Trophoblast cell (in vitro differentiated cells and primary cell): ENCODE data around the gene FGD3.

Experiments used
- DNase-seq, 2 donors: peaks; one replicate each; pipeline ENCODE4 v3.0.0-alpha.2; 2016
- H2AFZ ChIP-seq: 2 replicates; pipeline ENCODE4 v1.6.1; 2013; ENCODE audit warnings: low read length, moderate library complexity, mild to moderate bottlenecking; ENCODE audit not compliant: insufficient read depth, poor library complexity
- H2AK5ac ChIP-seq: 2 replicates; pipeline ENCODE4 v1.6.1; 2013; ENCODE audit warnings: mild to moderate bottlenecking, low read length
- H2BK120ac ChIP-seq: 2 replicates; pipeline ENCODE4 v1.6.1; 2013; ENCODE audit warnings: low read length, mild to moderate bottlenecking, moderate library complexity; ENCODE audit not compliant: insufficient read depth, poor library complexity
- H2BK12ac ChIP-seq: 2 replicates; pipeline ENCODE4 v1.6.1; 2013; ENCODE audit warnings: mild to moderate bottlenecking, low read length, moderate library complexity
- H2BK5ac ChIP-seq: 2 replicates; pipeline ENCODE4 v1.6.1; 2013; ENCODE audit warnings: low read length, low read depth, moderate library complexity, mild to moderate bottlenecking; ENCODE audit not compliant: poor library complexity
- H3K14ac ChIP-seq: 2 replicates; pipeline ENCODE4 v1.6.1; 2013; ENCODE audit warnings: mild to moderate bottlenecking, low read length
- H3K18ac ChIP-seq: 2 replicates; pipeline ENCODE4 v1.6.1; 2013; ENCODE audit warnings: mild to moderate bottlenecking, low read length
- H3K23ac ChIP-seq: 2 replicates; pipeline ENCODE4 v1.6.1; 2013; ENCODE audit warnings: low read length
- H3K27ac ChIP-seq: 2 replicates; pipeline ENCODE4 v1.5.1; 2013; ENCODE audit warnings: low read depth, mild to moderate bottlenecking, inconsistent platforms, low read length, moderate library complexity
- H3K27me3 ChIP-seq: 2 replicates; pipeline ENCODE4 v1.6.1; 2013; ENCODE audit warnings: inconsistent platforms, mild to moderate bottlenecking, low read length, moderate library complexity; ENCODE audit not compliant: insufficient read depth
- H3K36me3 ChIP-seq, 2 experiments: 1 replicate in 1 of 2; 2 replicates in 1 of 2; pipeline ENCODE4 v1.6.1; 2013; ENCODE audit warnings: low read length in 2 of 2, mild to moderate bottlenecking in 2 of 2, moderate library complexity in 1 of 2; ENCODE audit not compliant: insufficient read depth in 2 of 2, control insufficient read depth in 1 of 2
- H3K4ac ChIP-seq: 2 replicates; pipeline ENCODE4 v1.6.1; 2013; ENCODE audit warnings: low read depth, mild to moderate bottlenecking, low read length, moderate library complexity
- H3K4me1 ChIP-seq, 2 experiments: 1 replicate in 1 of 2; 2 replicates in 1 of 2; pipeline ENCODE4 v1.6.1; 2013; ENCODE audit warnings: low read length in 2 of 2, mild to moderate bottlenecking in 2 of 2, moderate library complexity in 1 of 2; ENCODE audit not compliant: insufficient read depth in 2 of 2, control insufficient read depth in 1 of 2
- H3K4me2 ChIP-seq: 2 replicates; pipeline ENCODE4 v1.6.1; 2013; ENCODE audit warnings: inconsistent platforms, mild to moderate bottlenecking, low read length, moderate library complexity
- H3K4me3 ChIP-seq: 2 replicates; pipeline ENCODE4 v1.5.1; 2013; ENCODE audit warnings: mild to moderate bottlenecking, low read depth, low read length, inconsistent platforms
- H3K79me1 ChIP-seq: one replicate; pipeline ENCODE4 v1.6.1; 2013; ENCODE audit warnings: low read length
- H3K79me2 ChIP-seq: 2 replicates; pipeline ENCODE4 v1.6.1; 2013; ENCODE audit warnings: low read length, mild to moderate bottlenecking; ENCODE audit not compliant: control insufficient read depth, insufficient read depth, poor library complexity
- H3K9ac ChIP-seq: 2 replicates; pipeline ENCODE4 v1.6.1; 2013; ENCODE audit warnings: mild to moderate bottlenecking, low read length
- H3K9me3 ChIP-seq: 2 replicates; pipeline ENCODE4 v1.6.1; 2013; ENCODE audit warnings: low read depth, mild to moderate bottlenecking, control low read depth, inconsistent platforms, low read length; ENCODE audit not compliant: insufficient read depth
- H4K12ac ChIP-seq: 2 replicates; pipeline ENCODE4 v1.6.1; 2013; ENCODE audit warnings: low read depth, mild to moderate bottlenecking, low read length, moderate library complexity
- H4K8ac ChIP-seq: 2 replicates; pipeline ENCODE4 v1.6.1; 2013; ENCODE audit warnings: low read depth, mild to moderate bottlenecking, low read length, moderate library complexity
- H4K91ac ChIP-seq: one replicate; pipeline ENCODE4 v1.6.1; 2013; ENCODE audit warnings: low read depth, mild to moderate bottlenecking, low read length, moderate library complexity
- WGBS: extraction: QIAGEN DNeasy Blood & Tissue Kit; methylation state at CpG from one replicate; pipeline ENCODE4 v1.1.7; 2013; ENCODE audit warnings: missing lambda C conversion rate; ENCODE audit not compliant: insufficient read length, insufficient coverage; ENCODE audit errors: extremely low coverage; 5-methylcytosine and 5-hydroxymethylcytosine counted together

FGD3 gene

DNA sequence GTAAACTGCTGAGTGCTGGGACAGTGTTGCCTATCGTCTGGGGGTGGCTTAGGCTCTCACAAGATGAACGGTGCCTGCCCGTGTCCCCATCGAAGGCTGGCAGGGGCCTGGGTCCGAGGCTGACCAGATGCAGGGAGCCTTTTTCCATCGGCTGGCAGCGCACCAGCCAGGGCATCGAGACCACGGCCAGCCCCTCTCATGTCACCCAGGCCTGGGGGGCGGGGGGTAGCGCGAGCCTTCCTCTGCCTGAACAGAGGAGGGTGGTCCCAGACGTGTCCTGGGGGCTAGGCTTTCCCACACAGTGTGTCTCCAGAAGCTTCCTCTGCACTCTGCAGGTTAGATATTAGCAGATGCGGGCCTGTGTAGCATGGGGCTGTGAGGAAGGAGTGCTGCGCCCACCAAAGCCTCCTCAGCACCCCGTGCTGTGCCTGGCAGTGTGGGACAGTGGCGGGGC lies 17.3 kb downstream of the FGD3 start:
- Histone ChIP-seq H3K9me3 (peaks cover 11% of the 10 kb centered on the region), H3K79me1 (no peaks in the 10 kb centered on the region), H2BK120ac (no peak overlapping the region), H2AFZ (no peak overlapping the region), H2BK12ac (no peak overlapping the region), H3K23ac (no peak overlapping the region), H3K27ac (no peak overlapping the region), H3K4ac (no peak overlapping the region), H4K91ac (no peak overlapping the region), H3K36me3 (no peaks in the 10 kb centered on the region), H4K12ac (no peak overlapping the region), H4K8ac (no peak overlapping the region), H2AK5ac (no peak overlapping the region), H3K14ac (no peak overlapping the region), H3K79me2 (no peaks in the 10 kb centered on the region), H3K4me3 (no peak overlapping the region), H3K27me3 (no peaks in the 10 kb centered on the region), H3K4me2 (no peak overlapping the region), H3K9ac (no peak overlapping the region), H3K18ac (no peak overlapping the region), H3K4me1 (peaks cover 0 to 1% of the 10 kb centered on the region in 2 experiments), H2BK5ac (no peak overlapping the region)
- WGBS: no CpG with 5 or more reads among the region's 17 CpGs
- DNase-seq: no peak

DNA sequence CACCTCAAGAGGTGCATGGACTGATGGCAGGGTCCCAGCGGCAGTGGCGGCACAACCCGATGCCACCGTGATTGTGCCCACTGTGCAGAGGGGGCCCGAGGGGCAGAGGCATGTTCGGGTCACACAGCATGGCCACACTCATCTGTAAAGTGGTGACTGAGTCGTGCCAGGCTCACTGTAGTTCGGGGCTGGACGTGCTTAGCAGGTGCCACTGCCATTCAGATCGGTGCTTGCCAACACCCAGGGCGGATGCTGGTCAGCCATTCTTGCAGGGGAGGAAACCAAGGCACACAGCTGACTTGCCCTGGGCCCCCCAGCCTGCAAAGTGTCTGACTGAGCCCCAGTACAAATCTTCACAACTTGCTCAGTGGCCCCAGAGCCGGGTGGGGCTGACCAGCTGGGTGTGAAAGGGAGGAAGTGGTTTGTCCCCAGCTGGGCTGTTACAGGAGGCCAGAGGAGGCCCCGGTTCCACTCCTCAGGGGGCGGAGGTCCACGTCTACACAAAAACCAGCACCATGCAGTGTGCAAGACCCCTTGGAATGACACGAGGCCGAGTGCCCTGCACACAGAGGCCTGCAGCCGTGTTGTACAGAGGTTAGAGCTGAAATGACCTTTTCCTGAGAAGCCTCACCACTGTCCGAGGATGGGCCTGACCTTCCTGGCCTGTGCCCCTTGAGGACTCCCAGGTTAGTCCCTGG lies 17.9 kb downstream of the FGD3 start:
- H3K18ac ChIP-seq: no peak overlapping the region
- H2BK12ac ChIP-seq: no peak overlapping the region
- peaks cover 4% of the 10 kb centered on the region for H3K79me1 ChIP-seq
- H3K4me3 ChIP-seq: no peak overlapping the region
- no peak overlapping the region for H3K4me2 ChIP-seq
- no peak overlapping the region for H2BK120ac ChIP-seq
- peak overlapping the region; percentile 28 for H4K91ac ChIP-seq
- H4K12ac ChIP-seq: no peak overlapping the region
- H3K79me2 ChIP-seq: no peaks in the 10 kb centered on the region
- no peak overlapping the region for H2AK5ac ChIP-seq
- DNase-seq: no peak
- peaks cover 8% of the 10 kb centered on the region for H3K9me3 ChIP-seq
- H2BK5ac ChIP-seq: no peak overlapping the region
- no peak overlapping the region for H2AFZ ChIP-seq
- peaks cover 3 to 5% of the 10 kb centered on the region in 2 experiments for H3K4me1 ChIP-seq
- no CpG with 5 or more reads among the region's 19 CpGs for WGBS
- H3K4ac ChIP-seq: no peak overlapping the region
- no peak overlapping the region for H4K8ac ChIP-seq
- no peak overlapping the region for H3K23ac ChIP-seq
- H3K9ac ChIP-seq: no peak overlapping the region
- H3K14ac ChIP-seq: no peak overlapping the region
- no peaks in the 10 kb centered on the region for H3K27me3 ChIP-seq
- H3K27ac ChIP-seq: no peak overlapping the region
- no peaks in the 10 kb centered on the region for H3K36me3 ChIP-seq

DNA sequence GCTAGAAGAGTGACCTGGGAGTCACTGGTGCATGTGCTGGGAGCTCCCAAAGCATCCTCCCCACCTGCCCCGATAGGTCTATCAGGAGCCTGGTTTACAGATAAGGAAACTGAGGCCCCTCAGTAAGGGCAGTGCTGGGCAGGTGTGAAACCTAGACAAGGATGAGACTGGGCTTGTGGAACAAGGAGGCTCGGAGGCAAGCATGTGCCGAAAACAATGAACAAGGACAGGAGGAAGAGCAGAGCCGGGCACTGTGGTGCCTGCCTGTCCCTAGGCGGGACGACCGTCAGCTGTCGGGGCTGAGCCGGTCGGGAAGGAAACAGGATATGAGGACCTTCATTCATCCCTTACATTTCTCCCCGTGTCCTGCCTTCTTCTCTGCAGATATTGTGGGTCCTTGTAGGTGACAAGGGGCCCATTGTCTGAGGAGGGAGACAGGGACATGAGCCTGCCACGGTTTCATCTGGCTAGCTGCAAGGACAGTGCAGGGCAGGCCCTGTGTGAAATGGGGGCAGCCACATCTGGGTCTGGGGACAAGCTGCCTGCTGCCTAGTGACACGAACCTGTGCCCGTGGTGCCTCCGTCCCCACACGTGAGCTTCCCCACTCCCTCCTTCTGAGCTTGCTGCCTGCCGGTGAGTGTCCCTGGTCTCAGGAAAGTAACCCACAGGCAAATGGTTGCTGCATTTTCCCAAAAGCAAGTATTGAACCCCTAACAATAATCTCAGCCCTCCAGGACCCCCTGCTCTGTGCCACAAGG lies 18.6 kb downstream of the FGD3 start:
- Histone ChIP-seq H3K79me1 (peaks cover 4% of the 10 kb centered on the region), H3K36me3 (no peaks in the 10 kb centered on the region), H2AFZ (no peak overlapping the region), H2BK12ac (peak overlapping the region; percentile 9), H3K23ac (no peak overlapping the region), H3K4me1 (peaks cover 7 to 9% of the 10 kb centered on the region in 2 experiments), H3K79me2 (no peaks in the 10 kb centered on the region), H3K27me3 (no peaks in the 10 kb centered on the region), H4K8ac (no peak overlapping the region), H3K18ac (no peak overlapping the region), H3K4ac (no peak overlapping the region), H3K4me3 (no peak overlapping the region), H4K12ac (no peak overlapping the region), H2AK5ac (no peak overlapping the region), H3K9ac (no peak overlapping the region), H3K27ac (no peak overlapping the region), H2BK120ac (no peak overlapping the region), H3K9me3 (peaks cover 8% of the 10 kb centered on the region), H2BK5ac (no peak overlapping the region), H3K4me2 (no peak overlapping the region), H3K14ac (peak overlapping the region; percentile 33), H4K91ac (peak overlapping the region; percentile 28)
- WGBS: no CpG with 5 or more reads among the region's 17 CpGs
- no peak for DNase-seq

DNA sequence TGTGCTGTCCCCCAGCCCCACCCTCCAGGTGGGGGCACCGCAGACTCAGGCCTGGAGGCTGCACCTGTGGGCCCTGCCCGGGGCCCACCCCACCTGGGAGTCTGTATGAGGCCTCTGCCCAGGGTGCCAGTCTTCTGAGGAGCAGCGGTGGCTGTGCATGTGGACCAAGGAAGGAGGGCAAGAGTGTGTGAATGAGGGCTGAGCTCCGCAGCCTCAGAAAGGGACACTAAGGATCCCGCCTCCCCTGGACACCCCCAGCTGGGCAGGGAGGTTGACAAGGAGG lies 19.1 kb downstream of the FGD3 start:
- Histone ChIP-seq H4K8ac (no peak overlapping the region), H3K4me2 (no peak overlapping the region), H3K23ac (no peak overlapping the region), H3K14ac (no peak overlapping the region), H3K36me3 (no peaks in the 10 kb centered on the region), H3K9ac (no peak overlapping the region), H2BK12ac (no peak overlapping the region), H3K4ac (no peak overlapping the region), H3K9me3 (peaks cover 8% of the 10 kb centered on the region), H4K12ac (no peak overlapping the region), H4K91ac (no peak overlapping the region), H3K18ac (no peak overlapping the region), H3K4me1 (peaks cover 10% of the 10 kb centered on the region in 2 experiments), H3K79me2 (no peaks in the 10 kb centered on the region), H3K4me3 (no peak overlapping the region), H2AFZ (no peak overlapping the region), H2BK120ac (no peak overlapping the region), H2AK5ac (no peak overlapping the region), H3K27ac (no peak overlapping the region), H3K27me3 (no peaks in the 10 kb centered on the region), H2BK5ac (no peak overlapping the region), H3K79me1 (peaks cover 4% of the 10 kb centered on the region)
- no peak for DNase-seq
- no CpG with 5 or more reads among the region's 5 CpGs for WGBS
